Duodenal mucosa (tissue), 2 donors: ENCODE measurements around the gene LATS2.

ENCODE experiments used
- H3K27ac ChIP-seq: one replicate; pipeline ENCODE4 v1.7.0; 2013; ENCODE audit warnings: low read depth, low read length
- H3K27me3 ChIP-seq, 2 donors: one replicate each; pipeline ENCODE4 v1.7.0; 2013; ENCODE audit warnings: low read length in 2 of 2, control low read depth in 1 of 2; ENCODE audit not compliant: insufficient read depth in 2 of 2, control insufficient read depth in 1 of 2
- H3K36me3 ChIP-seq, 2 donors: one replicate each; pipeline ENCODE4 v1.7.0; 2013; ENCODE audit warnings: low read length in 2 of 2, control low read depth in 1 of 2; ENCODE audit not compliant: insufficient read depth in 2 of 2, control insufficient read depth in 1 of 2
- H3K4me1 ChIP-seq, 2 donors: one replicate each; pipeline ENCODE4 v1.7.0; 2013; ENCODE audit warnings: low read length in 2 of 2, control low read depth in 1 of 2; ENCODE audit not compliant: insufficient read depth in 2 of 2, control insufficient read depth in 1 of 2
- H3K4me3 ChIP-seq, 2 donors: one replicate each; pipeline ENCODE4 v1.7.0; 2013; ENCODE audit warnings: low read length in 2 of 2, low read depth in 1 of 2
- H3K9ac ChIP-seq, 2 donors: one replicate each; pipeline ENCODE4 v1.7.0; 2013; ENCODE audit warnings: low read length in 2 of 2, low read depth in 1 of 2
- H3K9me3 ChIP-seq, 2 donors: one replicate each; pipeline ENCODE4 v1.7.0; 2013; ENCODE audit warnings: low read length in 2 of 2, control low read depth in 1 of 2; ENCODE audit not compliant: control insufficient read depth in 1 of 2

Gene LATS2

DNA sequence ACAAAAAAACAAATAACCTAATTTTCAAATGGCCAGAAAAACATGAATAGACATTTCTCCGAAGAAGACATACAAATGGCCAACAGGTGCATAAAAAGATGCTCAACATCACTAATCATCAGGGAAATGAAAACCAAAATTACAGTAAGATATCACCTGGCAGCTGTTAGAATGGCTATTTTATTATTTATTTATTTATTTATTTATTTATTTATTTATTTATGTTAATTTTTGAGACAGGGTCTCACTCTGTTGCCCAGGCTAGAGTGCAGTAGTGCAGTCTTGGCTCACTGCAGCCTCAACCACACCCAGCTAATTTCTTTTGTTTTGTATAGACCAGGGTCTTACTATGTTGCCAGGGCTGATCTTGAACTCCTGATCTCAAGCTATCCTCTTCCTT, 27.1 kb upstream of the LATS2 start:
- Histone ChIP-seq H3K27me3 (no peaks in the 10 kb centered on the region), H3K27ac (no peak overlapping the region), H3K36me3 (no peaks in the 10 kb centered on the region), H3K9ac (no peak overlapping the region), H3K4me3 (no peak overlapping the region), H3K4me1 (no peaks in the 10 kb centered on the region), H3K9me3 (no peaks in the 10 kb centered on the region)

DNA sequence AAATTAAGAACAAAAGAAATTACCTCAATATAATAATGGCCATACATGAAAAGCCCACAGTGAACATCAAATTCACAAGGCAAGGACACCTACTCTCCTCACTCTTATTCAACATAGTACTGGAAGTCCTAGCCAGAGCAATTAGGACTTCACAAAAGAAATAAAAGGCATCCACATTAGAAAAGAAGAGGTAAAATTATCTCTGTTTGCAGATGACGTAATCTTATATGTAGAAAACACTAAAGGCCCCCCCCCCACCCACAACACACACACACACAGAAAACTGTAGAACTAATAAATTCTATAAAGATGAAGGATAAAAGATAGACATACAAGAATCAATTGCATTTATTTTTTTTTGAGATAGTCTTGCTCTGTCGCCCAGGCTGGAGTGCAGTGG, 25.5 kb upstream of the LATS2 start:
- H3K27me3 ChIP-seq, result no peaks in the 10 kb centered on the region
- no peak overlapping the region for H3K27ac ChIP-seq
- no peak overlapping the region for H3K9ac ChIP-seq
- no peaks in the 10 kb centered on the region for H3K36me3 ChIP-seq
- H3K4me3 ChIP-seq, result no peak overlapping the region
- H3K9me3 ChIP-seq, result no peaks in the 10 kb centered on the region
- H3K4me1 ChIP-seq, result no peaks in the 10 kb centered on the region

GRCh38 chr13:21081926-21082325, 20.5 kb upstream of the LATS2 start:
- H3K4me3 ChIP-seq, result no peak overlapping the region
- H3K27me3 ChIP-seq, result no peaks in the 10 kb centered on the region

DNA sequence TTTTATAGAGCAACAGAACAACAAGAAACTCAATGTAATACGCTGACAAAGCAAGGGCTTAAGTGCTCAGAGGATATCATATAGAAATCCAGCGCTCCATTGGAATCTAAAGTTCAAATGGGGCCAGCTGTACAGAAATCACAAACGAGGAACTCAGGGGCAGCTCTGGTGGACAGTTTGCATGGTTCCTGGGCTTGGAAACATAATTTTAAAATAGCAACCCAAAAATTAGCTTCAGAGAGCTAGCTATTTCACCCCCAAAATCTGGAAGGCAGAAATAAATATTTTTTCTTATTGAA, 19.2 kb upstream of the LATS2 start:
- no peak overlapping the region for H3K9ac ChIP-seq
- no peak overlapping the region for H3K4me3 ChIP-seq
- H3K9me3 ChIP-seq, result no peaks in the 10 kb centered on the region
- H3K4me1 ChIP-seq, result peaks cover 0 to 4% of the 10 kb centered on the region in 2 donors
- no peak overlapping the region for H3K27ac ChIP-seq
- H3K36me3 ChIP-seq, result no peaks in the 10 kb centered on the region
- H3K27me3 ChIP-seq, result no peaks in the 10 kb centered on the region

More at GRCh38 chr13:21081926-21082325, 20.5 kb upstream of the LATS2 start:
- peaks cover 0 to 4% of the 10 kb centered on the region in 2 donors for H3K4me1 ChIP-seq
- no peaks in the 10 kb centered on the region for H3K36me3 ChIP-seq
- no peak overlapping the region for H3K9ac ChIP-seq
- H3K9me3 ChIP-seq, result no peaks in the 10 kb centered on the region
- no peak overlapping the region for H3K27ac ChIP-seq

DNA sequence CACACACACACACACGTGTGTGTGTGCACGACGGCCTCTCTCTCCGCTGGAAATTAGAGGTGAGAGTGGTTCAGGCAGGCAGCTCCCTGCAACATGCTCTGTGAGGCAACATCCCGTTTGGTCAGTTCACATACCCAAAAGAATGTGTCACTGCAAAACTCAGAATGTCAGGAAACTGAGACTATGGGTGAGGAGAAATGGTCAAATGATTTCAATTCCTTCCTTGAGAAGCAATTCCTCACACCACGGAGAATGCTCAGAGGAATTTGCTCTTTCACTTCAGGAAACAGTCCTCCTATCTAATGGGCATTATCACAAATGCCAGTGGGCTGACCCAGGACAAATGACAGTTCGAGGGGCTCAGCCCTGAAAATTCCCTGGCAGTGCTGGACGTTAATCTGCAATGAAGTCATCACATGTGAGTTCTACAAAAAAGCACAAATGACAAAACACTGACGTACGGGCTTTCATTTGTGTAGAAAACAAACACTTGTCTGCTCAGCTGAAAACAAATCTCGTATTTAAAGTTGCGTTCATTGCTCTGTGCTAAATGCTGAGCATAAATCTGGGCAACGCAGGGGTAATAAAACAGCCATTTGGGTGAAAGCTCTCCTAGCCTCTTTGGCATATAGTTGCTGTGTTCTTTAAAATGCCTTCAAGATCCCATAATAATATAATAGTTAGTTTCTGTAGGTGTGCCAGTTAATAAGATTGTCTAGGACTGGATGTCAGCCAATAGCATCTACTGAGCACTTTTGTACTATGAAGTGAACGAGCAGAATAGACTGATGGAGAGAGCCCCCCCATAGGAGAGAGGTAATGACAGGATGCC, 18.6 kb upstream of the LATS2 start:
- Histone ChIP-seq H3K4me1 (peaks cover 0 to 4% of the 10 kb centered on the region in 2 donors), H3K9ac (no peak overlapping the region), H3K36me3 (no peaks in the 10 kb centered on the region), H3K4me3 (no peak overlapping the region), H3K9me3 (no peaks in the 10 kb centered on the region), H3K27ac (no peak overlapping the region), H3K27me3 (peaks cover 0 to 4% of the 10 kb centered on the region in 2 donors)

DNA sequence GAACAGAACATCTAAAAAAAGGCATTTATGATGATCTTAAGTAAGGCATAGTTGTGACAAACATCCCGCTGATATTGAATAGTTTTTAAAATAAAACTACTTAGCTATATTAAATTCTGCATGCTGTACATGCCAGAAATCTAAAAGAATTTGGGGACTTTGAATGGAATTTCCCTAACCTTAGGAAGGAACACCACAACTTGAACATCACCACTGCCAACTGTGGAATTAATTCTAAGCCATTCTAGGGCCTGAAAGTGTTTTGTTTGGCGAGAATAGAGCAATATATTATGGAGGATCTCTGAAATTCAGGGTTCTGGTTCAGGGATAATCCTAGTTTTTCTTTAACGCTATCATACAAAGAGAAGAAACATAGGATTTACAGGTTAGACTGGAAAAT, 17.8 kb upstream of the LATS2 start:
- peaks cover 0 to 4% of the 10 kb centered on the region in 2 donors for H3K27me3 ChIP-seq
- no peak overlapping the region for H3K9ac ChIP-seq
- no peak overlapping the region for H3K27ac ChIP-seq
- no peak overlapping the region for H3K4me3 ChIP-seq
- H3K4me1 ChIP-seq, result peaks cover 0 to 4% of the 10 kb centered on the region in 2 donors
- no peaks in the 10 kb centered on the region for H3K9me3 ChIP-seq
- no peaks in the 10 kb centered on the region for H3K36me3 ChIP-seq

- H3K27ac ChIP-seq, result no peak overlapping the region
- H3K4me1 ChIP-seq, result peaks cover 0 to 4% of the 10 kb centered on the region in 2 donors
- no peak overlapping the region for H3K9ac ChIP-seq
- peaks cover 0 to 4% of the 10 kb centered on the region in 2 donors for H3K27me3 ChIP-seq
- no peak overlapping the region for H3K4me3 ChIP-seq
- no peaks in the 10 kb centered on the region for H3K9me3 ChIP-seq
- H3K36me3 ChIP-seq, result no peaks in the 10 kb centered on the region
These were observed 17.1 kb upstream of the LATS2 start for GRCh38 chr13:21078501-21078900.

DNA sequence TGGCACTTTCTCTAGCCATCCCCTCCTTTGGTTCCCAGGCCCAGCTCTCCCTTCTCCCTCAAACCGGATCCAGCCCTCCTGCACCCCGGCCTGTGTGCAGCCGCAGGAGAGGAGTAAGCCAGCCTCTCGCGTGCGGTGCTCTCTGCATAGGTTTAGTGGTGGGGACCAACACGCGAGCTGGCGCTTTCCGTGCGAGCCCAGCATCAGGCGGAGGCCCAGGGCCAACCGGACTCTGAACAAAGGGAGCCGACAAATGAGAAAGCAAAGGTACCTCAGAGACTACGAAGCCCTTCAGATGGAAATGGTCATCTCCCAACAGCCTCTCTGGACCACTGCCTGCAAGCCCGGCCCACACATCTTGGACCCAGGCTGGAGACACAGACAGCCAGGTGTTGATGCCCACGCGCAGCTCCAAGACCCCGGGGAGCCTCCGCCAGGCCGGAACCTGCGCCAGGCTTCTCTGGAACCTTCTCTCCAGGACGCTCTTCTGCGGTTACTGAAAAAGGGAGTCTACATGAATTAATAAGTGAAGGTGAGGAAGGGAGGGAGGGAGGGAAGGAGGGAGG, 16.5 kb upstream of the LATS2 start:
- no peak overlapping the region for H3K9ac ChIP-seq
- no peak overlapping the region for H3K4me3 ChIP-seq
- no peaks in the 10 kb centered on the region for H3K9me3 ChIP-seq
- H3K4me1 ChIP-seq, result peaks cover 0 to 4% of the 10 kb centered on the region in 2 donors
- peaks cover 0 to 4% of the 10 kb centered on the region in 2 donors for H3K27me3 ChIP-seq
- H3K27ac ChIP-seq, result no peak overlapping the region
- H3K36me3 ChIP-seq, result no peaks in the 10 kb centered on the region

DNA sequence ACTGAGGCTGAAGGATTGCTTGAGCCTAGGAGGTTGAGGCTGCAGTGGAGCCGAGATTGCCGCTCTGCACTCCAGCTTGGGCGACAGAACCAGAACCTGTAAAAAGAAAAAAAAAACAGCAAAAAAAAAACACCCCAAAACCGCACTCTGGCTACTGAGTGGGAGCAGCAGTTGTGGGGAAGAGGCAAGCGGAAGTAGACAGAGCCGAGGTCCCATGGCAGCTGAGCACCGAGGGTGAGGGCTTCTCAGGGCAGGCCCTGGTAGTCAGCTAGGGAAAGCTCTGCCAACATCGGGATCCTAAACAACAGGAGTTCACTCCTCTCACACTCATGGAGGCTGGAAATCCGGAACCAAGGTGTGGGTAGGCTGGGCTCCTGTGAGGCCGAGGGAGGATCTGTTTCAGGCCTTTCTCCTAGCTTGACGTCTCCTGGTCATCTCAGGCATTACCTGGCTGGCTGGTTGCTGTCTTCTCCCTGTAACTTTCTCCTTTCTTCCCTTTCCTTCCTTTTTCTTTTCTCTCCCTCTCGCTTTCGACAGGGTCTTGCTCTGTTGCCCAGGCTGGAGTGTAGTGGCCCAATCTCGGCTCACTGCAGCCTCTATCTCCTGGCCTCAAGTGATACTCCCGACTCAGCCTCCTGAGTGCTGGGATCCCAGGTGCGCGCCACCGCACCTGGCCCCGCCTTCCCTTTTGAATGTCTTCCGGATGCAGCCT, 15.8 kb upstream of the LATS2 start:
- no peaks in the 10 kb centered on the region for H3K9me3 ChIP-seq
- no peaks in the 10 kb centered on the region for H3K36me3 ChIP-seq
- peaks cover 0 to 4% of the 10 kb centered on the region in 2 donors for H3K4me1 ChIP-seq
- H3K27me3 ChIP-seq, result peaks cover 0 to 4% of the 10 kb centered on the region in 2 donors
- no peak overlapping the region for H3K9ac ChIP-seq
- H3K27ac ChIP-seq, result no peak overlapping the region
- H3K4me3 ChIP-seq, result no peak overlapping the region

DNA sequence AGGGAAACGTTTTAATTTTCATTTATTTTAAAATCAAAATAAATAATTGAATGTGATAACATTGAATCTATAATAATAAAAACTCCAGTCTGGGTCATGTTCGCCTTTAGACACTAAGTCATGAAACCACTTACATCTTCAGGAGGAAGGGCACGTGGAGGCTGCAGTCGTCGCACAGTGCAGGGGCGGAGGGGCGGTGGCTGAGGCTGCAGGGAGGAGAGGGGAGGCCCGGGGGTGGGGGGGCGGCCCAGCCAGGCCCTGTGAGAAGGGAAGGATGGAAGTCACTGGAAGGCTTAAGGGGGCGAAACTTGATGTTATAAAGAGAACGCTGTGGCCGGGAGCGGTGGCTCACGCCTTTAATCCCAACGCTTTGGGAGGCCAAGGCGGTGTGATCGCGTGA, 14.9 kb upstream of the LATS2 start:
- Histone ChIP-seq H3K9ac (no peak overlapping the region), H3K27ac (no peak overlapping the region), H3K36me3 (no peaks in the 10 kb centered on the region), H3K9me3 (no peaks in the 10 kb centered on the region), H3K27me3 (peaks cover 0 to 4% of the 10 kb centered on the region in 2 donors), H3K4me3 (no peak overlapping the region), H3K4me1 (peaks cover 0 to 4% of the 10 kb centered on the region in 2 donors)
